ENCODE measurements around the gene MINDY2.
"Not testable (repeated sequence)": the region's sequence is repeated elsewhere in the genome, so short reads cannot be mapped to it uniquely, and the experiment has no call there.

The MINDY2 gene

GRCh38 chr15:58764468-58764867 is 6.6 kb upstream of the MINDY2 start:
- no peak for TF ChIP-seq CTCF (IDR thresholded peaks at IDR 0.05; ENCODE audit: insufficient read depth, low read depth, low read length, missing control alignments)
- no peak overlapping the region for H3K4me3 ChIP-seq (ENCODE audit: low read length)
- no peak for DNase-seq (ENCODE audit: low read depth)

- TF ChIP-seq CTCF (IDR thresholded peaks at IDR 0.05; ENCODE audit: insufficient read depth, low read depth, low read length, missing control alignments) = no peak
- DNase-seq (ENCODE audit: low read depth) = peak; percentile 27
- H3K4me3 ChIP-seq (ENCODE audit: low read length) = no peak overlapping the region
Measured at GRCh38 chr15:58766290-58766689, 4.8 kb upstream of the MINDY2 start.

- not testable (repeated sequence) for DNase-seq (ENCODE audit: low read depth); H3K4me3 ChIP-seq (ENCODE audit: low read length)
Measured at GRCh38 chr15:58768601-58769004, 2.5 kb upstream of the MINDY2 start.

GRCh38 chr15:58770519-58770856 is 614 bp upstream of the MINDY2 start:
- DNase-seq (ENCODE audit: low read depth) = peak; percentile 44
- no peak for TF ChIP-seq CTCF (IDR thresholded peaks at IDR 0.05; ENCODE audit: insufficient read depth, low read depth, low read length, missing control alignments)

GRCh38 chr15:58771621-58772250 is 634 bp downstream of the MINDY2 start:
- TF ChIP-seq CTCF (IDR thresholded peaks at IDR 0.05; ENCODE audit: insufficient read depth, low read depth, low read length, missing control alignments) = no peak
- H3K4me3 ChIP-seq (ENCODE audit: low read length) = peak overlapping the region; percentile 90
- peak; percentile 43 for DNase-seq (ENCODE audit: low read depth)

More at GRCh38 chr15:58770519-58770856, 614 bp upstream of the MINDY2 start:
- peak overlapping the region; percentile 90 for H3K4me3 ChIP-seq (ENCODE audit: low read length)

GRCh38 chr15:58773024-58773423 is 1.9 kb downstream of the MINDY2 start:
- no peak for TF ChIP-seq CTCF (IDR thresholded peaks at IDR 0.05; ENCODE audit: insufficient read depth, low read depth, low read length, missing control alignments)
- H3K4me3 ChIP-seq (ENCODE audit: low read length) = peak overlapping the region; percentile 90

GRCh38 chr15:58775402-58775801 is 4.3 kb downstream of the MINDY2 start:
- H3K4me3 ChIP-seq (ENCODE audit: low read length) = no peak overlapping the region
- no peak for TF ChIP-seq CTCF (IDR thresholded peaks at IDR 0.05; ENCODE audit: insufficient read depth, low read depth, low read length, missing control alignments)
- DNase-seq (ENCODE audit: low read depth) = no peak

More at GRCh38 chr15:58773024-58773423, 1.9 kb downstream of the MINDY2 start:
- peak; percentile 11 for DNase-seq (ENCODE audit: low read depth)
